Endometrial microvascular endothelial cells (primary cell): ENCODE results near the gene CHCHD4. TPM values are rescaled to one million over a fixed set of nuclear protein-coding genes. Genes with fewer than 3 reads are reported as not detected.
"Not testable (repeated sequence)": the region's sequence is repeated elsewhere in the genome, so short reads cannot be mapped to it uniquely, and the experiment has no call there.

Source experiments
- in situ Hi-C: cut with HindIII; loops from 2 replicates; pipeline ENCODE4 v1.10.0; 2017; ENCODE audit warnings: low sequenced_read_pairs, low pct_unique_long_range_greater_than_20kb; ENCODE audit errors: inconsistent ontology term
- total RNA-seq: library from RNA; depleted of rRNA; stranded (reverse); fragments of >200 nt; gene quantifications from one replicate; pipeline ENCODE4 v1.2.3, GENCODE V29; 2015; ENCODE audit errors: inconsistent ontology term

The CHCHD4 gene
- total RNA-seq, 1 donor from 2014 or later = 22.5 TPM

- in situ Hi-C loops = no loop called here
Measured at GRCh38 chr3:14092464-14092863, 32.2 kb downstream of the CHCHD4 start.

GRCh38 chr3:14091959-14092358 is 32.7 kb downstream of the CHCHD4 start:
- in situ Hi-C loops = not testable (repeated sequence)

GRCh38 chr3:14087461-14087860 is 37.2 kb downstream of the CHCHD4 start:
- in situ Hi-C loops = not testable (repeated sequence)

- in situ Hi-C loops = no loop called here
Measured at GRCh38 chr3:14082108-14082657, 42.5 kb downstream of the CHCHD4 start.

GRCh38 chr3:14077310-14077709 is 47.4 kb downstream of the CHCHD4 start:
- in situ Hi-C loops = no loop called here

GRCh38 chr3:14075233-14075632 is 49.4 kb downstream of the CHCHD4 start:
- in situ Hi-C loops = not testable (repeated sequence)

GRCh38 chr3:14064910-14065309 is 59.8 kb downstream of the CHCHD4 start:
- in situ Hi-C loops = no loop called here

- in situ Hi-C loops = no loop called here
Measured at GRCh38 chr3:14063152-14063551, 61.5 kb downstream of the CHCHD4 start.

Other genes with a start within 250 kb of the CHCHD4 start
- not detected for gene WNT7A, start 244.8 kb downstream of the CHCHD4 start, total RNA-seq
- gene TMEM43, start 182 bp upstream of the CHCHD4 start, total RNA-seq = 121 TPM
- gene XPC, start 53.7 kb upstream of the CHCHD4 start, total RNA-seq = 42.0 TPM
- gene LSM3, start 53.9 kb upstream of the CHCHD4 start, total RNA-seq = 15.6 TPM